ENCODE data around the gene TUBB. TPM values are rescaled to one million over a fixed set of nuclear protein-coding genes. Genes with fewer than 3 reads are reported as not detected.

The TUBB gene
- total and polyA plus RNA-seq, 2 of the 4 experiments (the other 2 are of a cell fraction) = 1,401 to 2,004 TPM

GRCh38 chr6:30703011-30703410, 17.1 kb upstream of the TUBB start:
- no peak overlapping the region for H2AK9ac ChIP-seq (replicated peaks; ENCODE audit: low read depth, low read length, poor library complexity)
- no peak overlapping the region for H2AK5ac ChIP-seq (ENCODE audit: low read depth, low read length)
- intact Hi-C loops (cut with micrococcal nuclease) = no loop called here
- TF ChIP-seq, protein P1, sequence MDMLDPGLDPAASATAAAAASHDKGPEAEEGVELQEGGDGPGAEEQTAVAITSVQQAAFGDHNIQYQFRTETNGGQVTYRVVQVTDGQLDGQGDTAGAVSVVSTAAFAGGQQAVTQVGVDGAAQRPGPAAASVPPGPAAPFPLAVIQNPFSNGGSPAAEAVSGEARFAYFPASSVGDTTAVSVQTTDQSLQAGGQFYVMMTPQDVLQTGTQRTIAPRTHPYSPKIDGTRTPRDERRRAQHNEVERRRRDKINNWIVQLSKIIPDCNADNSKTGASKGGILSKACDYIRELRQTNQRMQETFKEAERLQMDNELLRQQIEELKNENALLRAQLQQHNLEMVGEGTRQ (IDR thresholded peaks at IDR 0.05; ENCODE audit: low read depth, low read length) = no peak
- TF ChIP-seq BHLHE40 (IDR thresholded peaks at IDR 0.05; ENCODE audit: low read depth, low read length) (no peak), POLR2A (IDR thresholded peaks at IDR 0.05; ENCODE audit: low read depth, low read length) (no peak), CTCF (conservative IDR thresholded peaks at IDR 0.05; ENCODE audit: low read depth, low read length) (no peak), CEBPB (IDR thresholded peaks at IDR 0.05; ENCODE audit: low read depth, low read length) (no peak), MAFK (IDR thresholded peaks at IDR 0.05; ENCODE audit: low read depth, low read length) (no peak), NFE2L2 (IDR thresholded peaks at IDR 0.05; ENCODE audit: low read depth, low read length) (no peak), MAZ (IDR thresholded peaks at IDR 0.05; ENCODE audit: borderline replicate concordance, low read depth, low read length) (no peak), FOS (IDR thresholded peaks at IDR 0.05; ENCODE audit: low read depth, low read length) (no peak), CHD1 (IDR thresholded peaks at IDR 0.05; ENCODE audit: low read depth, low read length) (no peak), SMC3 (IDR thresholded peaks at IDR 0.05; ENCODE audit: low read depth, low read length) (no peak), RFX5 (IDR thresholded peaks at IDR 0.05; ENCODE audit: low read depth, low read length) (no peak), MXI1 (IDR thresholded peaks at IDR 0.05; ENCODE audit: borderline replicate concordance, low read depth, low read length) (no peak), RAD21 (IDR thresholded peaks at IDR 0.05; ENCODE audit: low read length) (no peak), RCOR1 (IDR thresholded peaks at IDR 0.05; ENCODE audit: insufficient replicate concordance, low read length) (no peak)
- TF ChIP-seq, protein P2, sequence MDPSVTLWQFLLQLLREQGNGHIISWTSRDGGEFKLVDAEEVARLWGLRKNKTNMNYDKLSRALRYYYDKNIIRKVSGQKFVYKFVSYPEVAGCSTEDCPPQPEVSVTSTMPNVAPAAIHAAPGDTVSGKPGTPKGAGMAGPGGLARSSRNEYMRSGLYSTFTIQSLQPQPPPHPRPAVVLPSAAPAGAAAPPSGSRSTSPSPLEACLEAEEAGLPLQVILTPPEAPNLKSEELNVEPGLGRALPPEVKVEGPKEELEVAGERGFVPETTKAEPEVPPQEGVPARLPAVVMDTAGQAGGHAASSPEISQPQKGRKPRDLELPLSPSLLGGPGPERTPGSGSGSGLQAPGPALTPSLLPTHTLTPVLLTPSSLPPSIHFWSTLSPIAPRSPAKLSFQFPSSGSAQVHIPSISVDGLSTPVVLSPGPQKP (IDR thresholded peaks at IDR 0.05; ENCODE audit: borderline replicate concordance, low read depth, low read length) = no peak
- no peak overlapping the region for H2AFZ ChIP-seq (replicated peaks; ENCODE audit: low read length, poor library complexity)
- H3K14ac ChIP-seq (replicated peaks; ENCODE audit: low read depth, low read length) = no peak overlapping the region
- no peak overlapping the region for H3K18ac ChIP-seq (ENCODE audit: low read depth, low read length)
- peaks cover 35% of the 10 kb centered on the region for H3K36me3 ChIP-seq (ENCODE audit: control insufficient read depth, insufficient read depth, low read length)
- DNase-seq (no peak), ATAC-seq (ENCODE audit: low read depth) (no peak)
- no peak overlapping the region for H4K5ac ChIP-seq (ENCODE audit: low read depth, low read length)
- no peak overlapping the region for H3K23ac ChIP-seq (ENCODE audit: low read depth, low read length)
- H3K9me3 ChIP-seq (ENCODE audit: control insufficient read depth, insufficient read depth, low read length) = no peaks in the 10 kb centered on the region
- no peaks in the 10 kb centered on the region for H3K79me1 ChIP-seq (ENCODE audit: low read depth in 1 of 2, low read length in 2 of 2)
- in situ Hi-C loops (cut with MboI; ENCODE audit: low sequenced_read_pairs) = no loop called here
- H3K4me1 ChIP-seq (ENCODE audit: control insufficient read depth, insufficient read depth, low read length) = no peaks in the 10 kb centered on the region
- no peaks in the 10 kb centered on the region; the same call in 1 of the 2 replicates for H3K9me1 ChIP-seq (ENCODE audit: insufficient read depth, low read length)
- H4K20me1 ChIP-seq (ENCODE audit: insufficient read depth, low read length) = no peaks in the 10 kb centered on the region
- no peak overlapping the region for H3K4me2 ChIP-seq (ENCODE audit: low read depth, low read length)
- H2BK5ac ChIP-seq (ENCODE audit: low read depth, low read length, poor library complexity, severe bottlenecking) = no peak overlapping the region
- no peak overlapping the region for H4K8ac ChIP-seq (ENCODE audit: low read depth in 2 of 2, low read length in 2 of 2)
- no peak overlapping the region for H3K27ac ChIP-seq (ENCODE audit: insufficient read depth, low read length)
- CTCF ChIA-PET = no interaction called here
- no peak overlapping the region for H4K91ac ChIP-seq (ENCODE audit: insufficient read depth, low read depth, low read length)
- H2BK20ac ChIP-seq (ENCODE audit: low read depth, low read length) = no peak overlapping the region
- no TSS peak for BruUV-seq (replicated peaks)
- no peak overlapping the region for H3K56ac ChIP-seq (ENCODE audit: extremely low read depth, insufficient read depth, low read length)
- no peaks in the 10 kb centered on the region for H3K27me3 ChIP-seq (ENCODE audit: control insufficient read depth, insufficient read depth, low read length)
- no peak overlapping the region for H2BK15ac ChIP-seq (ENCODE audit: low read depth, low read length)
- 100% methylated on average over 3 of the region's 10 CpGs; no CpG with 5 or more reads in 1 of the 2 experiments for WGBS, 2 experiments (ENCODE audit: extremely low coverage in 2 of 2, insufficient read length in 1 of 2)
- POLR2A ChIA-PET (ENCODE audit: unreplicated experiment) = no interaction called here
- H3K4ac ChIP-seq (ENCODE audit: low read depth, low read length) = no peak overlapping the region
- no peak overlapping the region for H3K4me3 ChIP-seq (ENCODE audit: insufficient read depth, low read depth, low read length)
- H3K9ac ChIP-seq (ENCODE audit: low read depth, low read length) = no peak overlapping the region
- dilution Hi-C loops (cut with HindIII; ENCODE audit: low sequenced_read_pairs, unreplicated experiment) = no loop called here
- H2BK120ac ChIP-seq (ENCODE audit: low read depth, low read length) = no peak overlapping the region
